ENCODE data around the gene FYN. TPM values are rescaled to one million over a fixed set of nuclear protein-coding genes. Genes with fewer than 3 reads are reported as not detected.

The FYN gene
- total RNA-seq, 1 experiment from 2014 or later = 18.5 TPM

- no peak overlapping the region for H3K9ac ChIP-seq (ENCODE audit: low read length)
- no peaks in the 10 kb centered on the region for H3K27me3 ChIP-seq (ENCODE audit: insufficient read depth, low read length)
- no TSS peak for BruUV-seq (replicated peaks)
- RAD21 ChIA-PET (ENCODE audit: low non-redundant PET in 1 of 2, low total read pairs in 2 of 2, uncharacterized antibody in 2 of 2, unreplicated experiment in 2 of 2) = no interaction called here
- intact Hi-C loops (cut with micrococcal nuclease) = no loop called here
- ATAC-seq = no peak
- no peaks in the 10 kb centered on the region for H3K4me1 ChIP-seq (ENCODE audit: control insufficient read depth in 1 of 2, insufficient read depth in 2 of 2, low read length in 2 of 2)
- DNase-seq (ENCODE audit: low read depth, low spot score) = no peak
- H3K36me3 ChIP-seq (ENCODE audit: control insufficient read depth in 1 of 2, insufficient read depth in 2 of 2, low read length in 2 of 2) = no peaks in the 10 kb centered on the region
- CTCF ChIA-PET = no interaction called here
- no peak overlapping the region for H2AFZ ChIP-seq (ENCODE audit: low read depth, low read length, poor library complexity, severe bottlenecking)
- no peaks in the 10 kb centered on the region for H3K9me3 ChIP-seq (ENCODE audit: control insufficient read depth in 1 of 2, insufficient read depth in 1 of 2, low read depth in 1 of 2, low read length in 2 of 2)
- H3K79me2 ChIP-seq (ENCODE audit: insufficient read depth, low read length) = no peaks in the 10 kb centered on the region
- no peaks in the 10 kb centered on the region for H4K20me1 ChIP-seq (ENCODE audit: insufficient read depth)
- TF ChIP-seq ZNF274 (IDR thresholded peaks at IDR 0.05; ENCODE audit: low read depth, low read length) (no peak), SIN3A (IDR thresholded peaks at IDR 0.05; ENCODE audit: low read depth) (no peak), EZH2phosphoT487 (IDR thresholded peaks at IDR 0.05; ENCODE audit: borderline replicate concordance) (no peak), FOSL1 (IDR thresholded peaks at IDR 0.05; ENCODE audit: low read depth) (no peak), POLR2A (IDR thresholded peaks at IDR 0.05; ENCODE audit: borderline replicate concordance, extremely low read depth, insufficient read depth, insufficient read length) (no peak), EZH2 (IDR thresholded peaks at IDR 0.05) (no peak), REST (IDR thresholded peaks at IDR 0.05; ENCODE audit: low read depth) (no peak), ZBTB33 (IDR thresholded peaks at IDR 0.05; ENCODE audit: extremely low read depth, insufficient replicate concordance, low read length) (no peak)
- POLR2A ChIA-PET = no interaction called here
- no peak overlapping the region for H3K4me3 ChIP-seq (replicated peaks in 1 of 2; ENCODE audit: low read depth in 1 of 2, low read length in 2 of 2)
- H3K4me2 ChIP-seq (ENCODE audit: low read length) = no peak overlapping the region
- H3K27ac ChIP-seq (ENCODE audit: low read depth, low read length) = no peak overlapping the region
- no peaks in the 10 kb centered on the region for H3K9me2 ChIP-seq (ENCODE audit: insufficient read depth)
Measured at GRCh38 chr6:111738156-111738555, 135.1 kb downstream of the FYN start.
